Activated naive CD4-positive, alpha-beta T cell treated with anti-CD3 and anti-CD28 coated beads, Interleukin-2, amount 50 U/mL, for 24 hours (primary cell): ENCODE data around the gene TTC3.

Experiments used
- H3K27ac Mint-ChIP-seq: one replicate; pipeline ENCODE4 v1.8.0; 2021; ENCODE audit warnings: mild to moderate bottlenecking, mixed read lengths
- H3K27me3 Mint-ChIP-seq: one replicate; pipeline ENCODE4 v1.8.0; 2021; ENCODE audit warnings: mixed read lengths
- H3K36me3 Mint-ChIP-seq: one replicate; pipeline ENCODE4 v1.8.0; 2021; ENCODE audit warnings: mixed read lengths
- H3K4me1 Mint-ChIP-seq: one replicate; pipeline ENCODE4 v1.8.0; 2021; ENCODE audit warnings: mixed read lengths
- H3K4me3 Mint-ChIP-seq: one replicate; pipeline ENCODE4 v1.8.0; 2021; ENCODE audit warnings: mild to moderate bottlenecking, mixed read lengths
- H3K9me3 Mint-ChIP-seq: one replicate; pipeline ENCODE4 v1.8.0; 2021; ENCODE audit warnings: mixed read lengths

The TTC3 gene

DNA sequence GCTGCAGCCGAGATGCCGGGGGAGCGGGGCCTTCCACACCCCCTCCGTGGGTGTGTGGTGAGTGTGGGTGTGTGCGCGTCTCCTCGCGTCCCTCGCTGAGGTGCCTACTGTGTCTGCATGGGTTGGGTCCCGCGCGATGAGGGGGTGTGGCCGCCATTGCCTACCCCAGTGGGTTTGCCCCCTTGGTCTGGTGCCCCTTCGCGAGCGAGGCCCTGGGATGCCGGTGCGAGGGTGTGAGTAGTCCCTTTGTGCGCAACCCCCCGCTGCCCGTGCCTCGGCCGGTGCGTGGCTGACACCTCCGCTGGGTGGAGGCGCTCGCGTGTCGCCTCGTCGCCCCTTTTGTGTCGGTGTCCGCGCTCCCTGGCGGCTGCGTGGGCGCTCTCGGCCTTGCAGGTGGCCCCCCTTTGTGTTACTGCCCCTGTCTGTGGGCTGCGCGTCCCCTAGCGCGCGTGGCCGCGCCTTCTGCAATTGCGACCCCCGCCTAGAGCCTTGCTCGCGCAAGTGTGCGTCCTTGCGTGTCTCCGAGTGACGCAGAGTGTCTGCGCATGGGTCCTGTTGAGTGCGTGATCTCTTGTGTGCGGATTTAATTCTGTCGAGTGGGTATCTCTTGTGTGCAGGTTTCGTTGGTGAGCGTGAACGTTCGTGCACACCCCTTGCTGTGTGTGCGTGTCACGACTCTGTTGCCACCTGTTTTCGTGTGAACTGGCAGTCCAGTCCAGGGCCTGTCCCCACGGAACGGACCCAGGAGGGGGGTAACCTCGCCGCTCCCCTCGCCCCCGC is 553 bp downstream of the TTC3 start:
- Mint-ChIP-seq H3K36me3 (peaks cover 6% of the 10 kb centered on the region), H3K27me3 (no peaks in the 10 kb centered on the region), H3K4me3 (peak overlapping the region; percentile 91), H3K9me3 (no peaks in the 10 kb centered on the region), H3K27ac (peak overlapping the region; percentile 97), H3K4me1 (peaks cover 63% of the 10 kb centered on the region)

GRCh38 chr21:37074197-37074510 is 1.1 kb downstream of the TTC3 start:
- no peaks in the 10 kb centered on the region for H3K27me3 Mint-ChIP-seq
- H3K4me1 Mint-ChIP-seq = peaks cover 68% of the 10 kb centered on the region
- peaks cover 2% of the 10 kb centered on the region for H3K36me3 Mint-ChIP-seq
- H3K9me3 Mint-ChIP-seq = no peaks in the 10 kb centered on the region
- H3K27ac Mint-ChIP-seq = peak overlapping the region; percentile 97
- peak overlapping the region; percentile 91 for H3K4me3 Mint-ChIP-seq

DNA sequence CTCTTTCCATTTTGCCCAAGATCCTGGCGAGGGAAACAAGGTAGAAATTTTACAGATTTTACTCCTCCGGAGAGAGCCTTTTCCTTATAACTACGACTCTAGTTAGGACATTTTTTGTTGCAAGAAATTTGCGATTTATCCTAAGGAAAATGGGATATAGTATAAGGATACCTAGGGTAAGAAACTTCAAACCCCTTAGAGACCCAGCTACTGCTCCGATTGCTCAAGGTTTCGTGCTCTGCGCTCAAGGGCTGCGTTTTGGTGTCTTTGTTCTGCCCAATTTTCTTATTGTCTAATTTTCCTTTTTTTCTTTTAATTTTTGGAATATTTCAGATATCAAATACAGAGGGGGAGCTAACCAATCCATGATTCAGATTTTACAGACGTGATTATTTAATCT is 1.5 kb downstream of the TTC3 start:
- Mint-ChIP-seq H3K36me3 (peaks cover 3% of the 10 kb centered on the region), H3K4me3 (peak overlapping the region; percentile 91), H3K27ac (peak overlapping the region; percentile 97), H3K27me3 (no peaks in the 10 kb centered on the region), H3K4me1 (peaks cover 72% of the 10 kb centered on the region), H3K9me3 (no peaks in the 10 kb centered on the region)

- Mint-ChIP-seq H3K4me3 (peak overlapping the region; percentile 91), H3K4me1 (peaks cover 74% of the 10 kb centered on the region), H3K36me3 (peaks cover 4% of the 10 kb centered on the region), H3K9me3 (no peaks in the 10 kb centered on the region), H3K27me3 (no peaks in the 10 kb centered on the region), H3K27ac (no peak overlapping the region)
These were observed 2.2 kb downstream of the TTC3 start for GRCh38 chr21:37075214-37075770.

DNA sequence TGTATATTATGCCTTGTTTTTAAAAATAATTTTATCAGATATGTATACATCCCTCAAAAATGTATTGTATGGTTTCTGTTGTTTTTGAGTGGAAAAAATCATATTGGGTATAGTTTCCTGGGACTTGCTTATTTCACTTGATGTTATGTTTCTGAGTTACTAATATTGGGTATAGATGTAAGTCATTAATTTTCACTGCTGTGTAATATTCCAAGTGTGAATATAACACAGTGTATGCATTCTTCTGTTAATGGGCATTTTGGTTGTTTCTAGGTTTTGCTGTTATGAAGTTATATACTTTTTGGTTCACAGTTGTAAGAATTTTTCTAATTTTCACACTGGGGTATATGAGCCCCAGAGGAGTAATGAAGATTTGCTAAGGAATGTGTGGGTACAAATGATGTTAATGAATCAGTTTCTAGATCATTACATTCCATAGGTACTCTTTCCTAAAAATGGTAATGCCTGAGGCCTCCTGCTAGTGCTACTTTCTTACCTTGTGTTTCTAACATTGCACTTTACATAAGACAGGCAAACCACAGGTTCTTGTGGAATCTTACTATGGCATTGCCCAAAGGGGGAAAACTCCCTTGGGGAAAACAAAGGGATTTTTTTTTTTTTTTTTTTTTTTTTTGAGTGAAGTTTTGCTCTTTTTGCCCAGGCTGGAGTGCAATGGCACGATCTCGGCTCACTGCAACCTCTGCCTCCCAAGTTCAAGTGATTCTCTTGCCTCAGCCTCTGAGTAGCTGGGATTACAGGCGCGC is 3.2 kb downstream of the TTC3 start:
- Mint-ChIP-seq H3K27ac (no peak overlapping the region), H3K36me3 (peaks cover 6% of the 10 kb centered on the region), H3K27me3 (no peaks in the 10 kb centered on the region), H3K9me3 (no peaks in the 10 kb centered on the region), H3K4me1 (peaks cover 72% of the 10 kb centered on the region), H3K4me3 (peak overlapping the region; percentile 30)

GRCh38 chr21:37077403-37077802 is 4.3 kb downstream of the TTC3 start:
- H3K4me1 Mint-ChIP-seq = peaks cover 71% of the 10 kb centered on the region
- H3K9me3 Mint-ChIP-seq = no peaks in the 10 kb centered on the region
- peaks cover 8% of the 10 kb centered on the region for H3K36me3 Mint-ChIP-seq
- H3K27me3 Mint-ChIP-seq = no peaks in the 10 kb centered on the region
- peak overlapping the region; percentile 18 for H3K27ac Mint-ChIP-seq
- H3K4me3 Mint-ChIP-seq = no peak overlapping the region

DNA sequence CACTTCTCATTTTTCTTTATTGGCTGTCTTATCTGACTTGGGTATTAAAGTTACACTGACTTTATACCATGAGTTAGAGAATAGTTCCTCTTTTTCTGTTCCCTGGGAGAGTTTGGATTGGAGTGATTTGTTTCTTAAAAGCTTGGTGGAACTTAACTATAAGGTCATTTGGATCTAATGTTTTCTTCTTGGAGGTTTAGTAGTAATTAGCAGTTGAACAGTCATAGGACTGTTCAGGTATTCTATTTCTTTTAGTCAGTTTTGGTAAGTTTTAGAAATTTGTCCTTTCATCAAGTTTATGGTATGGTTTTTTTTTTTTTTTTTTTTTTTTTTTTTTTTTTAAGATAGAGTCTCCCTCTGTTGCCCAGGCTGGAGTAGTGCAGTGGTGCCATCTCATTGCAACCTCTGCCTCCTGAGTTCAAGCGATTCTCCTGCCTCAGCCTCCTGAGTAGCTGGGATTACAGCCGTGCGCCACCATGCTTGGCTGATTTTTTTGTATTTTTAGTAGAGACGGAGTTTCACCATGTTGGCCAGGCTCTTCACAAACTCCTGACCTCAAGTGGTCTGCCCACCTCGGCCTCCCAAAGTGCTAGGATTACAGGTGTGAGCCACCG is 6.3 kb downstream of the TTC3 start:
- Mint-ChIP-seq H3K4me3 (no peak overlapping the region), H3K36me3 (peaks cover 11% of the 10 kb centered on the region), H3K27ac (no peak overlapping the region)

GRCh38 chr21:37082375-37082774 is 9.3 kb downstream of the TTC3 start:
- no peak overlapping the region for H3K4me3 Mint-ChIP-seq
- H3K27ac Mint-ChIP-seq = no peak overlapping the region
- H3K9me3 Mint-ChIP-seq = no peaks in the 10 kb centered on the region
- peaks cover 64% of the 10 kb centered on the region for H3K4me1 Mint-ChIP-seq
- H3K27me3 Mint-ChIP-seq = no peaks in the 10 kb centered on the region
- H3K36me3 Mint-ChIP-seq = peaks cover 11% of the 10 kb centered on the region

More for the DNA sequence above, 6.3 kb downstream of the TTC3 start:
- Mint-ChIP-seq H3K4me1 (peaks cover 86% of the 10 kb centered on the region), H3K9me3 (no peaks in the 10 kb centered on the region), H3K27me3 (no peaks in the 10 kb centered on the region)

- H3K4me1 Mint-ChIP-seq = peaks cover 58% of the 10 kb centered on the region
- no peaks in the 10 kb centered on the region for H3K9me3 Mint-ChIP-seq
- no peak overlapping the region for H3K4me3 Mint-ChIP-seq
- peaks cover 11% of the 10 kb centered on the region for H3K36me3 Mint-ChIP-seq
- H3K27me3 Mint-ChIP-seq = no peaks in the 10 kb centered on the region
- H3K27ac Mint-ChIP-seq = no peak overlapping the region
These were observed 9.9 kb downstream of the TTC3 start for GRCh38 chr21:37082856-37083528.

DNA sequence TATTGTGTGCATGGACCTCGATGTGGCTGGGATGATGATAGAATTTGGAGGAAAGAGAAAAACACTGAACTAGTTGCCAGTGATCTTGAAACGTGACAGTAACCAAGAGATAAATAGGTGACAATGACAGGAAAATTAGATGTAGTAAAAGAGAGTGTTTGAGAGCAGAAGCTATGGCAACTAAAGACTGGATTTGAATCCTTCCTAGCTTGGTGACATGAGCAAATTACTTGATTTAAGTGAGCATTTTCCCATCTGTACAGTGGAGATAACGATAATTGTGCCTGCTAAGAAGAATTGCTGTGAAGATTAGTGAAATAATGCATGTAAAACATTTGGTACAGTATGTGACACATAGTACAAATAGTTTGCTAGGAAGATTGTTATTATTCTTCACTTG is 12.7 kb downstream of the TTC3 start:
- Mint-ChIP-seq H3K4me1 (peaks cover 32% of the 10 kb centered on the region), H3K9me3 (no peaks in the 10 kb centered on the region), H3K36me3 (peaks cover 9% of the 10 kb centered on the region), H3K27ac (no peak overlapping the region), H3K27me3 (no peaks in the 10 kb centered on the region), H3K4me3 (no peak overlapping the region)

GRCh38 chr21:37087188-37087587 is 14.1 kb downstream of the TTC3 start:
- Mint-ChIP-seq H3K27ac (no peak overlapping the region), H3K9me3 (no peaks in the 10 kb centered on the region), H3K27me3 (no peaks in the 10 kb centered on the region), H3K4me1 (peaks cover 23% of the 10 kb centered on the region), H3K4me3 (no peak overlapping the region), H3K36me3 (peaks cover 9% of the 10 kb centered on the region)

DNA sequence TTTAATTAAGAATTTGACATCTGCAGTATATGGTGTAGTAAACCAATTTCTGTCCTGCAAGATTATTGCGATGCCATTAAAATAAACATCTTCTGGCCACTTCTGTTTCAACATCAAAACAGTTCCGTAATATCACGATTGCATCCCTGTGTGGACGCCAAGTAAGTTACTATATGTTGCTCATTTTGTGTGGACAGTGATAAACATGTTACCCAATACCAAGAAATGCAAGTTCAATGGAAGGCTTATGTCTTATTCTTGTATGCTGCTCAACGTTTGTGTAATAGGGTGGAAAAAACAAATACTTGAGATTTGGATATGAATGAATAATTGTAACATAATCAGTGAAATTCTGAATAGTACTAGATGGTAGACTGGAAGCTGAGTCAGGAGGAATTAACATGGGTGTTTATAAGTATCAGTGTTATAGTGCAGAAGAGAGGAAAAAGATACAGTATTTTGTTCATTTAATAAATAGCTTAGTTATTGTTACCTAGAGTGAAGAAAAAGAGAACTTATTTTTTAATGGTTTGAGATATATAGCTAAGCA is 15.2 kb downstream of the TTC3 start:
- Mint-ChIP-seq H3K27me3 (no peaks in the 10 kb centered on the region), H3K4me3 (no peak overlapping the region), H3K36me3 (peaks cover 9% of the 10 kb centered on the region), H3K4me1 (peaks cover 13% of the 10 kb centered on the region), H3K27ac (no peak overlapping the region), H3K9me3 (no peaks in the 10 kb centered on the region)

DNA sequence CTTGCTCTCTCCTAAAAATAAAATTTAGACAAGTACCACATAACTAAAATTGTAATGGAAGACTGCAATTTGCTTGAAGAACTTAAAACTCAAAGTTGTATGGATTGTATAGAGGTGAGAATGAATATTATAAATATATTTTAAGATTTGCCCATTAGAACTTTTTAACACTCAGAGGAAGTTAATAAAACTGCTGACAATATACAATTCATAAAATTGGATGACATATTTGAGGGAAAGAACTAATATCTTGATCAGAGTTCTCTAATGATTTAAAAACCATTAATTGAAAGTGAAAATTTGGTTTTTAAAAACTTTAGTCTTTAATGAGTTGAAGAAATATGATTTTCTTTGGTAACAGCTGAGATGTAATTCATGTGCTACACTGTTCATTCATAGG is 20.9 kb downstream of the TTC3 start:
- H3K36me3 Mint-ChIP-seq = peaks cover 16% of the 10 kb centered on the region
- no peaks in the 10 kb centered on the region for H3K4me1 Mint-ChIP-seq
- no peaks in the 10 kb centered on the region for H3K9me3 Mint-ChIP-seq
- H3K27me3 Mint-ChIP-seq = no peaks in the 10 kb centered on the region
- H3K4me3 Mint-ChIP-seq = no peak overlapping the region
- no peak overlapping the region for H3K27ac Mint-ChIP-seq

- no peak overlapping the region for H3K27ac Mint-ChIP-seq
- no peak overlapping the region for H3K4me3 Mint-ChIP-seq
- H3K4me1 Mint-ChIP-seq = no peaks in the 10 kb centered on the region
- no peaks in the 10 kb centered on the region for H3K27me3 Mint-ChIP-seq
- H3K36me3 Mint-ChIP-seq = peaks cover 14% of the 10 kb centered on the region
- H3K9me3 Mint-ChIP-seq = no peaks in the 10 kb centered on the region
These were observed 22.8 kb downstream of the TTC3 start for GRCh38 chr21:37095821-37096220.

GRCh38 chr21:37098751-37099150 is 25.7 kb downstream of the TTC3 start:
- H3K36me3 Mint-ChIP-seq = peaks cover 14% of the 10 kb centered on the region
- H3K4me3 Mint-ChIP-seq = no peak overlapping the region
- H3K9me3 Mint-ChIP-seq = no peaks in the 10 kb centered on the region
- H3K27ac Mint-ChIP-seq = no peak overlapping the region
- peaks cover 3% of the 10 kb centered on the region for H3K4me1 Mint-ChIP-seq
- no peaks in the 10 kb centered on the region for H3K27me3 Mint-ChIP-seq
